Activated T-cell treated with anti-CD3 and anti-CD28 coated beads, Interleukin-2, amount 50 U/mL, for 72 hours (primary cell): Measurements from ENCODE around the gene COL5A1. TPM values are rescaled to one million over a fixed set of nuclear protein-coding genes. Genes with fewer than 3 reads are reported as not detected.

ENCODE experiments used
- ATAC-seq, 2 donors: fragments of 150-1000 bp; cut with Tn5 transposase; replicated peaks in 1 of 2; 2 replicates each; pipeline ENCODE4 v1.10.0; 2021; ENCODE audit warnings: moderate library complexity in 2 of 2, mild to moderate bottlenecking in 1 of 2
- DNase-seq, 2 donors: peaks; one replicate each; pipeline ENCODE4 v3.0.0; 2021 to 2022; ENCODE audit warnings: mixed read lengths in 1 of 2
- H3K27ac Mint-ChIP-seq: one replicate; pipeline ENCODE4 v1.8.0; 2022; ENCODE audit warnings: mild to moderate bottlenecking, moderate library complexity, mixed read lengths
- H3K27me3 Mint-ChIP-seq: one replicate; pipeline ENCODE4 v1.8.0; 2022; ENCODE audit warnings: low read depth, mixed read lengths
- H3K36me3 Mint-ChIP-seq, 2 donors: one replicate each; pipeline ENCODE4 v1.8.0; 2022; ENCODE audit warnings: mixed read lengths in 2 of 2, mild to moderate bottlenecking in 1 of 2; ENCODE audit not compliant: insufficient read depth in 2 of 2
- H3K4me1 Mint-ChIP-seq: one replicate; pipeline ENCODE4 v1.8.0; 2022; ENCODE audit warnings: low read depth, mixed read lengths
- H3K4me3 Mint-ChIP-seq, 2 donors: one replicate each; pipeline ENCODE4 v1.8.0; 2022; ENCODE audit warnings: mild to moderate bottlenecking in 2 of 2, mixed read lengths in 2 of 2, moderate library complexity in 2 of 2
- H3K9me3 Mint-ChIP-seq, 2 donors: one replicate each; pipeline ENCODE4 v1.8.0; 2022; ENCODE audit warnings: mixed read lengths in 2 of 2
- total RNA-seq, 2 donors: library from RNA; stranded (reverse); gene quantifications; one replicate each; pipeline ENCODE4 v1.2.3, GENCODE V29; 2022

Gene COL5A1
- total RNA-seq, 2 donors from 2014 or later = 0.49 TPM; not detected in 1

GRCh38 chr9:134880484-134881312, 239.1 kb downstream of the COL5A1 start, which contains the start of gene FCN2:
TSS of gene FCN2 (plus strand) at chr9:134880810. CDS start at chr9:134880822, 12 bp downstream.
- H3K27ac Mint-ChIP-seq = no peak within 1 kb of the TSS

DNA sequence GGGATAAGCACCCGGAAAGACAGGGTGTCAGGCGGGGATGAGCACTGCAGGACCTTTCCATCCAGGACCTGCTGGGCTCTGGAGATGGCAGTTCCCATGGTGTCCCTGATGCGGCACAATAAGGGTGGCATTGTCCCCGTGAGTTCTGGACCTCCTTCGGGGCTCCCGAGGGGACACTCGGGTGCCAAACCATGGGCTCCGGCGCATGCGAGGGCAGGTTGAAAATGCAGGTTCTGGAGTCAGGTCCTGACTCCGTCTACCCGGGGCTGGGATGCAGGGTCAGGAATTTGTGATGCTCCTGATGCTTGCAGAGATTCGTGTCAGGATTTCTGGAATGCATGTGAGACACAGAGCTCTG, 239.7 kb downstream of the COL5A1 start:
- no peaks in the 10 kb centered on the region for H3K4me1 Mint-ChIP-seq
- H3K36me3 Mint-ChIP-seq = no peaks in the 10 kb centered on the region
- peaks cover 12% of the 10 kb centered on the region for H3K27me3 Mint-ChIP-seq
- ATAC-seq = no peak
- DNase-seq = no peak
- no peak overlapping the region for H3K27ac Mint-ChIP-seq
- H3K9me3 Mint-ChIP-seq = no peaks in the 10 kb centered on the region
- no peak overlapping the region for H3K4me3 Mint-ChIP-seq

More at GRCh38 chr9:134880484-134881312, 239.1 kb downstream of the COL5A1 start, which contains the start of gene FCN2:
- ATAC-seq (no peak), DNase-seq (no peak)
- Mint-ChIP-seq H3K9me3 (no peaks in the 10 kb centered on the region), H3K4me3 (no peak within 1 kb of the TSS), H3K4me1 (no peaks in the 10 kb centered on the region), H3K36me3 (no peaks in the 10 kb centered on the region), H3K27me3 (peaks cover 12% of the 10 kb centered on the region)

GRCh38 chr9:134882204-134882785, 240.7 kb downstream of the COL5A1 start:
- ATAC-seq = no peak
- H3K27me3 Mint-ChIP-seq = peaks cover 6% of the 10 kb centered on the region
- no peak overlapping the region for H3K27ac Mint-ChIP-seq
- no peaks in the 10 kb centered on the region for H3K4me1 Mint-ChIP-seq
- H3K4me3 Mint-ChIP-seq = no peak overlapping the region
- no peak for DNase-seq
- no peaks in the 10 kb centered on the region for H3K9me3 Mint-ChIP-seq
- H3K36me3 Mint-ChIP-seq = no peaks in the 10 kb centered on the region

DNA sequence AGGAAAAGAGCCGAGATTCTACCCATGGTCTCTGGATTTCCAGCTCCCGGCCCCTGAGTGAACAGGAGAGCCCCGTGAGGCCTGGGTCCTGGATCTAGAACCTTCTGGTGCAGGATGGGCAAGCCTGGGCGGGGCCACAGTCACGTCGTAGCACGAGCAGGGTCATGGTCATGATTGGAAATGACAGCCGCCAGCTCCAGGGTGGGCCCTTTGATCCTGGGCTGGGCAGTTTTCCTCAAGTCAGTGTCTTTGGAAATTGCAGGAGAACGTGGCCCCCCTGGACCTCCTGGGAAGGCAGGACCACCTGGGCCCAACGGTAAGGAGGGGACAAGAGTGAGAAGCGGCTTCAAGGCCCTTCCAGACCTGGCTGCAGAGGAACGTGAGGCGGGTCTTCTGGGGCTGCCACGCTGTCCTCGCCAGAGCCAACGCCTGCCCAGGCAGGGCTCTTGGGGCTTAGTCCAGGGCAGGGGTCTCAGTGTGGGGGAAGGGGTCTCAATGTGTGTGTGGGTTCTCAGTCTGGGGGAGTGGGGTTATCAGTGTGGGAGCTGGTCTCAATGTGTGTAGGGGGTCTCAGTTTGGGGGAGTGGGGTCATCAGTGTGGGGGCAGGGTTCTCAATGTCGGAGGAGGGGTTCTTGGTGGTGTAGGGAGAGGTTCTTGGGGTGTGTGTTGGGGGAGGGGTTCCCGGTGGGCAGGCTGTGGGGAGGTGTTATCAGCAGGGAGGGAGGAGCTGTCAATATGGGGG, 241.6 kb downstream of the COL5A1 start:
- H3K27me3 Mint-ChIP-seq = peaks cover 7% of the 10 kb centered on the region
- no peaks in the 10 kb centered on the region for H3K4me1 Mint-ChIP-seq
- no peaks in the 10 kb centered on the region for H3K36me3 Mint-ChIP-seq
- DNase-seq = no peak
- no peaks in the 10 kb centered on the region for H3K9me3 Mint-ChIP-seq
- no peak for ATAC-seq
- no peak overlapping the region for H3K27ac Mint-ChIP-seq
- H3K4me3 Mint-ChIP-seq = no peak overlapping the region

DNA sequence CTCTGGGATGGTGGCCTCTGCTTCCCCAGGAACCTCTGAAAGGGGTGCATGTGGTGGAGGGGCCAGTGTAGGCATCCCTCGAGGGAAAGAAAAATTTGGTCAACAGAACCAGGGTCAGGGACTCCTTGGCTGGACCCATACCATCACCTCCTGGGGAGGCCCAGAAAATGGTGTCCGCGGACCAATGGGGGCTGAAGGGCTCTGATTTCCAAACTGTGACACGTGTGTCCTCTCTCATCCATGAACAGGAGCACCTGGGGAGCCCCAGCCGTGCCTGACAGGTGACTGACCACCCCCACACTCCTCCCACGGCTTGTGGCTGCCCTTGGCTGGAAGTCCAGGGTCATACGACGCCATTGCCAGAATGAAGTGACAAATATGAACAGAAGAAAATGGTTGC, 242.9 kb downstream of the COL5A1 start:
- Mint-ChIP-seq H3K4me3 (no peak overlapping the region), H3K9me3 (no peaks in the 10 kb centered on the region), H3K27me3 (peaks cover 7% of the 10 kb centered on the region), H3K4me1 (no peaks in the 10 kb centered on the region), H3K36me3 (no peaks in the 10 kb centered on the region), H3K27ac (no peak overlapping the region)
- DNase-seq = no peak
- no peak for ATAC-seq

DNA sequence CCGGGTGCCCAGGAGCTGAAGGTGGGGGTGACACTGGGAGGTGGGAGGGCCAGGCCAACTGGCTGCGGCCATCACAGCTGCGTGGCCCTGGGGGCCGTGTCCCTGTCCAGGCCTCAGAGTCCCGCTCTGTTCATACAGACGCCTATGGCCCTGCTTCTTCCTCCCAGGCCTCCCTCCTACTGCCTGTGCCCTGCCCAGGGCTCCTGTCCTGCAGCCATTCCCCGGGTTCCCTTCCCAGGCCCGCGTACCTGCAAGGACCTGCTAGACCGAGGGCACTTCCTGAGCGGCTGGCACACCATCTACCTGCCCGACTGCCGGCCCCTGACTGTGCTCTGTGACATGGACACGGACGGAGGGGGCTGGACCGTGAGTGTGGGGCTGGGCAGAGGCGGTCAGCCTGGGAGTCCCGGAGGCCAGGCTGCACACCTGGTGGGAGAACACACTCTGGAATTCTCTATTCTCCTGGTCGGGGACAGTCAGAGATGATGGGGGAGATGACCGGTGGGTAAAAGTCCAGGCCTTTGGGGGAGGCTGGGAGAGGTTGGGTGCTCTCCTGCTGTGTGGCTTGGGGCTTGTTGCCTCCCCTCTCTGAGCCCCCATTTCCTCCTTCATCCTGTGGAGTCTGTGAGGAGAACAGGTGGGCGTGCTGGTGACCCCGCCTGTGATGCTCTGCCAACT, 243.5 kb downstream of the COL5A1 start:
- Mint-ChIP-seq H3K4me3 (no peak overlapping the region), H3K36me3 (no peaks in the 10 kb centered on the region), H3K27me3 (peaks cover 7% of the 10 kb centered on the region), H3K4me1 (no peaks in the 10 kb centered on the region), H3K27ac (no peak overlapping the region), H3K9me3 (no peaks in the 10 kb centered on the region)
- DNase-seq = no peak
- ATAC-seq = no peak

GRCh38 chr9:134885679-134886412, 244.2 kb downstream of the COL5A1 start:
- Mint-ChIP-seq H3K9me3 (no peaks in the 10 kb centered on the region), H3K36me3 (no peaks in the 10 kb centered on the region), H3K4me1 (no peaks in the 10 kb centered on the region), H3K4me3 (no peak overlapping the region), H3K27ac (no peak overlapping the region), H3K27me3 (peaks cover 7% of the 10 kb centered on the region)
- ATAC-seq (no peak), DNase-seq (no peak)

- H3K9me3 Mint-ChIP-seq = no peaks in the 10 kb centered on the region
- H3K27me3 Mint-ChIP-seq = peaks cover 7% of the 10 kb centered on the region
- DNase-seq (no peak), ATAC-seq (no peak)
- H3K4me1 Mint-ChIP-seq = no peaks in the 10 kb centered on the region
- H3K4me3 Mint-ChIP-seq = no peak overlapping the region
- no peaks in the 10 kb centered on the region for H3K36me3 Mint-ChIP-seq
- no peak overlapping the region for H3K27ac Mint-ChIP-seq
These were observed 244.9 kb downstream of the COL5A1 start for GRCh38 chr9:134886413-134886913.

- Mint-ChIP-seq H3K27ac (no peak overlapping the region), H3K27me3 (peaks cover 7% of the 10 kb centered on the region), H3K9me3 (no peaks in the 10 kb centered on the region), H3K4me3 (no peak overlapping the region), H3K36me3 (no peaks in the 10 kb centered on the region), H3K4me1 (no peaks in the 10 kb centered on the region)
- DNase-seq (no peak), ATAC-seq (no peak)
These were observed 245.6 kb downstream of the COL5A1 start for GRCh38 chr9:134887219-134887618.

- Mint-ChIP-seq H3K4me1 (no peaks in the 10 kb centered on the region), H3K27ac (no peak overlapping the region), H3K4me3 (no peak overlapping the region), H3K36me3 (no peaks in the 10 kb centered on the region), H3K27me3 (peaks cover 7% of the 10 kb centered on the region), H3K9me3 (no peaks in the 10 kb centered on the region)
- ATAC-seq (no peak), DNase-seq (no peak)
These were observed 246.3 kb downstream of the COL5A1 start for GRCh38 chr9:134887686-134888602.

GRCh38 chr9:134888603-134889190, 247.1 kb downstream of the COL5A1 start:
- peaks cover 7% of the 10 kb centered on the region for H3K27me3 Mint-ChIP-seq
- ATAC-seq (no peak), DNase-seq (no peak)
- no peaks in the 10 kb centered on the region for H3K36me3 Mint-ChIP-seq
- no peaks in the 10 kb centered on the region for H3K9me3 Mint-ChIP-seq
- H3K4me3 Mint-ChIP-seq = no peak overlapping the region
- H3K27ac Mint-ChIP-seq = no peak overlapping the region
- no peaks in the 10 kb centered on the region for H3K4me1 Mint-ChIP-seq
